Astrocyte (in vitro differentiated cells and primary cell): ENCODE measurements around the gene ZSWIM2. TPM values are rescaled to one million over a fixed set of nuclear protein-coding genes. Genes with fewer than 3 reads are reported as not detected.

Experiments
- DNase-seq: peaks from one replicate; pipeline ENCODE4 v3.0.0-alpha.2; 2010; ENCODE audit warnings: low read depth
- FAIRE-seq: peaks from 2 replicates; lab custom pipeline; 2011; peaks lifted over from hg19 to GRCh38; lab: Jason Lieb, UNC
- H2AFZ ChIP-seq: 2 replicates; pipeline ENCODE4 v1.6.0; 2012; ENCODE audit warnings: low read depth, low read length, inconsistent platforms
- H3K27ac ChIP-seq: 2 replicates; pipeline ENCODE4 v1.5.1; 2011; ENCODE audit warnings: low read depth, low read length, inconsistent platforms
- H3K27me3 ChIP-seq: 2 replicates; pipeline ENCODE4 v1.6.0; 2011; ENCODE audit warnings: low read length, inconsistent platforms; ENCODE audit not compliant: insufficient read depth
- H3K36me3 ChIP-seq: 2 replicates; pipeline ENCODE4 v1.5.1; 2011; ENCODE audit warnings: low read length, inconsistent platforms; ENCODE audit not compliant: insufficient read depth
- H3K4me1 ChIP-seq: 2 replicates; pipeline ENCODE4 v1.5.1; 2011; ENCODE audit warnings: low read length, inconsistent platforms; ENCODE audit not compliant: insufficient read depth
- H3K4me2 ChIP-seq: 2 replicates; pipeline ENCODE4 v1.6.0; 2012; ENCODE audit warnings: low read length, inconsistent platforms
- H3K4me3 ChIP-seq: 2 replicates; pipeline ENCODE4 v1.5.1; 2011; ENCODE audit warnings: low read depth, mild to moderate bottlenecking, low read length, inconsistent platforms; ENCODE audit not compliant: insufficient read depth
- H3K79me2 ChIP-seq: 2 replicates; pipeline ENCODE4 v1.6.0; 2012; ENCODE audit warnings: mild to moderate bottlenecking, low read length, inconsistent platforms; ENCODE audit not compliant: insufficient read depth
- H3K9ac ChIP-seq: 2 replicates; pipeline ENCODE4 v1.6.0; 2012; ENCODE audit warnings: mild to moderate bottlenecking, low read length, inconsistent platforms
- H3K9me3 ChIP-seq: 2 replicates; pipeline ENCODE4 v1.5.1; 2012; ENCODE audit warnings: low read depth, mild to moderate bottlenecking, low read length, inconsistent platforms; ENCODE audit not compliant: insufficient read depth
- H4K20me1 ChIP-seq: 2 replicates; pipeline ENCODE4 v1.6.0; 2012; ENCODE audit warnings: low read length, inconsistent platforms; ENCODE audit not compliant: insufficient read depth
- H3K27ac Mint-ChIP-seq: one replicate; pipeline ENCODE4 v1.8.0; 2021; ENCODE audit warnings: mild to moderate bottlenecking, mixed read lengths; ENCODE audit not compliant: unreplicated experiment
- H3K27me3 Mint-ChIP-seq: one replicate; pipeline ENCODE4 v1.8.0; 2021; ENCODE audit warnings: low read depth, mixed read lengths; ENCODE audit not compliant: unreplicated experiment
- H3K36me3 Mint-ChIP-seq: one replicate; pipeline ENCODE4 v1.8.0; 2021; ENCODE audit warnings: low read depth, mixed read lengths; ENCODE audit not compliant: unreplicated experiment
- H3K4me1 Mint-ChIP-seq: one replicate; pipeline ENCODE4 v1.8.0; 2021; ENCODE audit warnings: low read depth, mixed read lengths; ENCODE audit not compliant: unreplicated experiment
- H3K4me3 Mint-ChIP-seq: one replicate; pipeline ENCODE4 v1.8.0; 2021; ENCODE audit warnings: mild to moderate bottlenecking, moderate library complexity, mixed read lengths; ENCODE audit not compliant: unreplicated experiment
- H3K9me3 Mint-ChIP-seq: one replicate; pipeline ENCODE4 v1.8.0; 2021; ENCODE audit warnings: mild to moderate bottlenecking, mixed read lengths; ENCODE audit not compliant: unreplicated experiment
- EZH2 ChIP-seq: IDR thresholded peaks from 2 replicates; pipeline ENCODE4 v1.6.1; 2012; ENCODE audit warnings: mild to moderate bottlenecking, low read length, inconsistent platforms; ENCODE audit not compliant: insufficient read depth
- total RNA-seq: library from RNA; stranded (reverse); gene quantifications from 2 replicates; pipeline ENCODE4 v1.2.1, GENCODE V29; 2021
- TF ChIP-seq, protein P1 (sequence below): IDR thresholded peaks from 2 replicates; pipeline ENCODE4 v1.5.1; 2011; ENCODE audit warnings: low read depth, mild to moderate bottlenecking, inconsistent platforms, low read length, moderate library complexity; ENCODE audit not compliant: insufficient read depth

The ZSWIM2 gene
- total RNA-seq, 1 donor from 2014 or later, result not detected

DNA sequence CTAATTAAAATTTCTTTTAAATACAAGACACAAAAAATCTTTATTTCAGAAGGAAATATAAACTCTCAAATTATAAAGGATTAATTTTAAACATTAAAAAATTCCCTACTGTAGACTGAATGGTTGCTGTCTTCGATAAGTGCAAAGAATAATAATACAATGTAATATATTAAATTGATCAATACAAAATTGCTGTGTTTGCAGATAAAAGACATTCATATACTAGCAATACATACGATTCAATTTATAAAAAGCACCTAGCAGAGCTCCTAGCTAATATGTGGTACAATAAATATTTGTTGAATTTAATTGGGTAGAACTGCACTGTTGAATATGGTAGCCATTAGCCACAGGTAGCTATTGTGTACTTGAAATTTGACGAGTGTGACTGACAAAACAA is 6.6 kb downstream of the ZSWIM2 start:
- Histone ChIP-seq H3K27ac (peak overlapping the region; percentile 1), H3K36me3 (no peaks in the 10 kb centered on the region), H2AFZ (no peak overlapping the region), H4K20me1 (no peaks in the 10 kb centered on the region), H3K4me1 (no peaks in the 10 kb centered on the region), H3K9ac (no peak overlapping the region), H3K79me2 (no peaks in the 10 kb centered on the region), H3K27me3 (no peaks in the 10 kb centered on the region), H3K4me2 (peak overlapping the region; percentile 35), H3K9me3 (no peaks in the 10 kb centered on the region), H3K4me3 (no peak overlapping the region)
- Mint-ChIP-seq H3K9me3 (no peaks in the 10 kb centered on the region), H3K27ac (no peak overlapping the region), H3K36me3 (no peaks in the 10 kb centered on the region), H3K4me3 (no peak overlapping the region), H3K4me1 (no peaks in the 10 kb centered on the region), H3K27me3 (no peaks in the 10 kb centered on the region)
- FAIRE-seq (no peak), DNase-seq (no peak)
- no peak for TF ChIP-seq EZH2
- TF ChIP-seq, protein P1, sequence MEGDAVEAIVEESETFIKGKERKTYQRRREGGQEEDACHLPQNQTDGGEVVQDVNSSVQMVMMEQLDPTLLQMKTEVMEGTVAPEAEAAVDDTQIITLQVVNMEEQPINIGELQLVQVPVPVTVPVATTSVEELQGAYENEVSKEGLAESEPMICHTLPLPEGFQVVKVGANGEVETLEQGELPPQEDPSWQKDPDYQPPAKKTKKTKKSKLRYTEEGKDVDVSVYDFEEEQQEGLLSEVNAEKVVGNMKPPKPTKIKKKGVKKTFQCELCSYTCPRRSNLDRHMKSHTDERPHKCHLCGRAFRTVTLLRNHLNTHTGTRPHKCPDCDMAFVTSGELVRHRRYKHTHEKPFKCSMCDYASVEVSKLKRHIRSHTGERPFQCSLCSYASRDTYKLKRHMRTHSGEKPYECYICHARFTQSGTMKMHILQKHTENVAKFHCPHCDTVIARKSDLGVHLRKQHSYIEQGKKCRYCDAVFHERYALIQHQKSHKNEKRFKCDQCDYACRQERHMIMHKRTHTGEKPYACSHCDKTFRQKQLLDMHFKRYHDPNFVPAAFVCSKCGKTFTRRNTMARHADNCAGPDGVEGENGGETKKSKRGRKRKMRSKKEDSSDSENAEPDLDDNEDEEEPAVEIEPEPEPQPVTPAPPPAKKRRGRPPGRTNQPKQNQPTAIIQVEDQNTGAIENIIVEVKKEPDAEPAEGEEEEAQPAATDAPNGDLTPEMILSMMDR, result no peak

DNA sequence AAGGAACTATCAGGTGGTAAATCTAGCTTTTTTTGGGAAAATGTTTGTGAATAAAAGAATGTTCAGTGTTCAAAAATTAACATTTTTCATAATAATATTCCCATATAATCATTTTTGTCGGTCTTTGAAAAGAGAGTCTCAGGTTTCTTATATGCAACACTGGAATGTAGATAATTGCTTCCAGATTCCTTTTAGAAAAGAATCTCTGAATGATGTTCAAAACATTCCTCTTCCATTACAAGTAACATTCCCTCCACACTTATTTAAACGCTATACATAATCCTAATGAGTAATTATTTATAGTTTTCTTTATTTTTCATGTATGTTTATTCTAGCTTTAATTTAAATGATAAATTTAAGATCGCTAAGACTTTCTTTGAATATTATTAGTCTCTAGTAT is 7.0 kb downstream of the ZSWIM2 start:
- Mint-ChIP-seq H3K4me3 (no peak overlapping the region), H3K4me1 (no peaks in the 10 kb centered on the region), H3K27ac (no peak overlapping the region), H3K36me3 (no peaks in the 10 kb centered on the region), H3K9me3 (no peaks in the 10 kb centered on the region), H3K27me3 (no peaks in the 10 kb centered on the region)
- no peaks in the 10 kb centered on the region for H3K79me2 ChIP-seq
- no peaks in the 10 kb centered on the region for H3K9me3 ChIP-seq
- no peak for TF ChIP-seq EZH2
- TF ChIP-seq, protein P1, result no peak
- H3K27ac ChIP-seq, result peak overlapping the region; percentile 1
- H3K27me3 ChIP-seq, result no peaks in the 10 kb centered on the region
- H4K20me1 ChIP-seq, result no peaks in the 10 kb centered on the region
- no peak overlapping the region for H3K9ac ChIP-seq
- FAIRE-seq (no peak), DNase-seq (peak; percentile 77)
- H3K4me1 ChIP-seq, result no peaks in the 10 kb centered on the region
- peak overlapping the region; percentile 35 for H3K4me2 ChIP-seq
- no peaks in the 10 kb centered on the region for H3K36me3 ChIP-seq
- H2AFZ ChIP-seq, result no peak overlapping the region
- H3K4me3 ChIP-seq, result no peak overlapping the region

DNA sequence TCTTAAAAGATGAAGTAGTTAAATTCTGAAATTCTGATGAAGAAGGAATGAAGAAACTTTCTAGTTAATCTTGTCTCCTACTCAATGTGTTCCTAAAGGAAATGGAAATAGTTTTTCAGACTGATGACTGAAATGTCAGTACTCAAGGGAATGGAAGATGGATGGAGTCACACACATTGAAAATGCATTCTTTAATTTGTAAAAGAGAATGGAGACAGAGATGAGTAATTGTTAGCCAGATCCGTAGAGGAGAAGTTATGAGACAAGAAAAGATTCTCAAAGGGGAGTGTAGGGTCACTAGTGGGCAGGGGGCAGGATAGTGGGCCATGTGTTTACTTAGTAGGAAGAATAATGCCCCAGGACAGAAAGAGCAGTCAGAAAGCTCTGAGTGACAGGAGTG is 13.3 kb downstream of the ZSWIM2 start:
- Histone ChIP-seq H3K4me2 (no peak overlapping the region), H3K27me3 (no peaks in the 10 kb centered on the region), H3K4me1 (no peaks in the 10 kb centered on the region), H4K20me1 (no peaks in the 10 kb centered on the region), H3K36me3 (no peaks in the 10 kb centered on the region), H3K27ac (no peak overlapping the region), H3K4me3 (no peak overlapping the region), H2AFZ (no peak overlapping the region), H3K79me2 (no peaks in the 10 kb centered on the region), H3K9ac (no peak overlapping the region), H3K9me3 (no peaks in the 10 kb centered on the region)
- Mint-ChIP-seq H3K27ac (no peak overlapping the region), H3K4me3 (no peak overlapping the region), H3K9me3 (no peaks in the 10 kb centered on the region), H3K36me3 (no peaks in the 10 kb centered on the region), H3K4me1 (peaks cover 2% of the 10 kb centered on the region), H3K27me3 (no peaks in the 10 kb centered on the region)
- FAIRE-seq (no peak), DNase-seq (peak; percentile 3)
- no peak for TF ChIP-seq EZH2
- TF ChIP-seq, protein P1, result no peak
